CD4-positive, CD25-positive, alpha-beta regulatory T cell (primary cell): ENCODE measurements around the gene XCR1. TPM values are rescaled to one million over a fixed set of nuclear protein-coding genes. Genes with fewer than 3 reads are reported as not detected.
A peak's percentile ranks its signal among the peaks of the same experiment; 100 is the strongest.

Source experiments
- ATAC-seq, 2 donors: fragments of 150-1000 bp; cut with Tn5 transposase; one replicate each; pipeline ENCODE4 v1.10.0; 2021; ENCODE audit warnings: low read depth in 2 of 2, moderate number of reproducible peaks in 2 of 2, moderate library complexity in 1 of 2
- DNase-seq, 3 donors: peaks; one replicate each; pipeline versions ENCODE4 v3.0.0 to v3.0.0-alpha.2; 2012 to 2022; ENCODE audit warnings: mixed read lengths in 1 of 3
- H3K27ac ChIP-seq: one replicate; pipeline ENCODE4 v1.7.0; 2013; ENCODE audit warnings: mild to moderate bottlenecking, low read length; ENCODE audit not compliant: insufficient read depth, poor library complexity, severe bottlenecking
- H3K27me3 ChIP-seq: one replicate; pipeline ENCODE4 v1.7.0; 2013; ENCODE audit warnings: low read length; ENCODE audit not compliant: control insufficient read depth, insufficient read depth
- H3K36me3 ChIP-seq: one replicate; pipeline ENCODE4 v1.7.0; 2013; ENCODE audit warnings: mild to moderate bottlenecking, low read length, moderate library complexity; ENCODE audit not compliant: control insufficient read depth, insufficient read depth
- H3K4me1 ChIP-seq: 2 replicates; pipeline ENCODE4 v1.7.0; 2013; ENCODE audit warnings: mild to moderate bottlenecking, low read length; ENCODE audit not compliant: insufficient read depth, control insufficient read depth, poor library complexity, severe bottlenecking
- H3K4me3 ChIP-seq: one replicate; pipeline ENCODE4 v1.7.0; 2013; ENCODE audit warnings: low read depth, mild to moderate bottlenecking, low read length, moderate library complexity
- H3K9me3 ChIP-seq, 2 experiments: 1 replicate in 1 of 2; 2 replicates in 1 of 2; pipeline ENCODE4 v1.7.0; 2013; ENCODE audit warnings: low read length in 2 of 2, mild to moderate bottlenecking in 1 of 2, moderate library complexity in 1 of 2; ENCODE audit not compliant: control insufficient read depth in 2 of 2
- H3K27ac Mint-ChIP-seq, 3 donors: one replicate each; pipeline ENCODE4 v1.8.0; 2020 to 2022; ENCODE audit warnings: mild to moderate bottlenecking in 3 of 3, mixed read lengths in 3 of 3, moderate library complexity in 2 of 3
- H3K27me3 Mint-ChIP-seq: one replicate; pipeline ENCODE4 v1.8.0; 2022; ENCODE audit warnings: mild to moderate bottlenecking, mixed read lengths
- H3K36me3 Mint-ChIP-seq: one replicate; pipeline ENCODE4 v1.8.0; 2020; ENCODE audit warnings: mixed read lengths
- H3K4me1 Mint-ChIP-seq, 4 donors: one replicate each; pipeline ENCODE4 v1.8.0; 2020 to 2022; ENCODE audit warnings: mixed read lengths in 4 of 4, mild to moderate bottlenecking in 1 of 4
- H3K4me3 Mint-ChIP-seq, 4 donors: one replicate each; pipeline ENCODE4 v1.8.0; 2020 to 2022; ENCODE audit warnings: mild to moderate bottlenecking in 4 of 4, mixed read lengths in 4 of 4, moderate library complexity in 3 of 4
- H3K9me3 Mint-ChIP-seq, 7 donors: one replicate each; pipeline ENCODE4 v1.8.0; 2020 to 2022; ENCODE audit warnings: mixed read lengths in 7 of 7, mild to moderate bottlenecking in 3 of 7, moderate library complexity in 2 of 7
- polyA plus RNA-seq, 4 donors: library from polyadenylated mRNA; unstranded; fragments of 300-500 nt; fragmentation: Illumina TruSeq; gene quantifications; one replicate each; pipeline ENCODE4 v1.2.3, GENCODE V29; 2021
- total RNA-seq: library from RNA; stranded (reverse); gene quantifications from one replicate; pipeline ENCODE4 v1.2.3, GENCODE V29; 2022

XCR1 gene
- total and polyA plus RNA-seq, 5 donors from 2014 or later = not detected

DNA sequence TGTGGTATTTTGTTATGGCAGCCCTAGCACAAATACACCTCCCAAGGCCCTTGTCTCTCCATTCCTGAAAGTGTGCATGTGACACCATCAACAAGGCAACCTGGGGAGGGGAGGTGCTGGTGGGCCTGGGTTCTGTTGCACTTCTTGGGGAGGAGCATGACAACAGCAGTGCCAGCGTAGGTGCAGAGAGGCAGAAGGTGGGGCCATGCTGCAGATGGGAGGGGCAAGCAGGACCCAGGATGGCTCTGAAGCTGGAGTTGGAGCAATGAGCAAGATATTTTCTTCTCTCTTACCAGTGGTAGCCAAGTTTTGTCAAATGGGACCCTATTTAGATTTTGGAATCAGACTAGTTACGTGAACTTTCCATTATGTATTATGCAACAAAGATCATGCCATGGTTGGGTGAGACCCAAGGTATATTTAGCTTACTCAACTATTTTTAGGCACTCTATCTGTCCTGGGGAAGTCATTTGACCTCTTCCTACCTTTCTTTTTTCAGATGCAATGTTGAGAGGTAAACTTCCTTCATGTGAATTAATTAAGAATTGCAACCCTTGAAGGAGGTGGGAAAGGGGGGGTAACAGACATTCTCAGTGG, 35.1 kb downstream of the XCR1 start:
- Mint-ChIP-seq H3K9me3 (no peaks in the 10 kb centered on the region), H3K4me1 (peaks cover 30 to 84% (median 62%) of the 10 kb centered on the region in 4 donors), H3K27ac (peak overlapping the region in 2 of 3 donors; percentile 57 to 73), H3K4me3 (peak overlapping the region in 2 of 4 donors; percentile 83 to 88), H3K27me3 (no peaks in the 10 kb centered on the region), H3K36me3 (peaks cover 11% of the 10 kb centered on the region)
- ATAC-seq (no peak), DNase-seq (no peak)
- Histone ChIP-seq H3K4me1 (peaks cover 79% of the 10 kb centered on the region), H3K27me3 (no peaks in the 10 kb centered on the region), H3K36me3 (no peaks in the 10 kb centered on the region), H3K27ac (peak overlapping the region; percentile 5), H3K9me3 (no peaks in the 10 kb centered on the region), H3K4me3 (peak overlapping the region; percentile 81)

DNA sequence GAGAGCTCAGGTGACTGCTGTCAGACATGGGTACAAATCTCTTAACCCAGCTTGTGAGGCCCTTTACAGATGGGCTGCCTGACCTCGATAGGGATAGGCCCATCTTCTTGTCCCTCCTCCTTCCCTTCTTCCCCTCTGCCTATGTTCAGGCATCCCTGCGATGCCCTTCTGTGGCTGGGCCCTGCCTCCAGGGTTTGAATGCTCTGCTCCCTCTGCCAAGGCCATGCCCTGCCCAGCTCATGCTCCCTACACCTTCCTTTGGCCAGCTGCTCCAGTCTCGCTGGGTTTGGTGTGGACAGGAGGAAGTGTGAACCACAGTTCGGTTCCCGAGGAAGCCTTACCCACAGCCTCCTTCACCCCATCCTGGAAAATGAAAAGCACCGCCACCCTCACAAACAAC, 35.9 kb downstream of the XCR1 start:
- no peaks in the 10 kb centered on the region for H3K36me3 ChIP-seq
- DNase-seq (no peak), ATAC-seq (no peak)
- no peaks in the 10 kb centered on the region for H3K27me3 Mint-ChIP-seq
- H3K4me1 ChIP-seq = peaks cover 87% of the 10 kb centered on the region
- no peaks in the 10 kb centered on the region for H3K9me3 Mint-ChIP-seq
- no peaks in the 10 kb centered on the region for H3K27me3 ChIP-seq
- no peak overlapping the region for H3K4me3 ChIP-seq
- peaks cover 36 to 86% (median 69%) of the 10 kb centered on the region in 4 donors for H3K4me1 Mint-ChIP-seq
- H3K27ac Mint-ChIP-seq = peak overlapping the region; percentile 29 to 82 (median 73)
- H3K4me3 Mint-ChIP-seq = peak overlapping the region in 2 of 4 donors; percentile 46 to 88
- peaks cover 16% of the 10 kb centered on the region for H3K36me3 Mint-ChIP-seq
- H3K27ac ChIP-seq = no peak overlapping the region
- H3K9me3 ChIP-seq = no peaks in the 10 kb centered on the region

DNA sequence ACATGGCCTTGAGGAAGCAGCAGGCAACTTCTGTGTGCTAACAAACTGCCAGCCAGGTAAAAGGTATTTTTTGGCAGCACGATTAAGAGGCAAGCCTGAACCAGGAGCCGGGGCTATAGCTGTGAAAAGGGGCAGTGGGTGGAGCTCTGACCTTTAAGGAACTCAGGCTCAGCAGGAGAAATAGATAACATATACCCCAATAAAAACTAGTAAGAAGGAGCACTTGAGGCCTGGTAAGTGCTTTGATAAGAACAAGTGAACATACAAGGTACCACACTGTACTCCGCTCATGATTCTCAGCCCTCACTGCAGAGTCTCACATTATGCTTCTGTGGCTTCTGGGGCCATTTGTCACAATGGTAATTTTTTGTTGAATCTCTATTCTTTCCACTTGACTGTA, 37.1 kb downstream of the XCR1 start:
- H3K9me3 ChIP-seq = no peaks in the 10 kb centered on the region

DNA sequence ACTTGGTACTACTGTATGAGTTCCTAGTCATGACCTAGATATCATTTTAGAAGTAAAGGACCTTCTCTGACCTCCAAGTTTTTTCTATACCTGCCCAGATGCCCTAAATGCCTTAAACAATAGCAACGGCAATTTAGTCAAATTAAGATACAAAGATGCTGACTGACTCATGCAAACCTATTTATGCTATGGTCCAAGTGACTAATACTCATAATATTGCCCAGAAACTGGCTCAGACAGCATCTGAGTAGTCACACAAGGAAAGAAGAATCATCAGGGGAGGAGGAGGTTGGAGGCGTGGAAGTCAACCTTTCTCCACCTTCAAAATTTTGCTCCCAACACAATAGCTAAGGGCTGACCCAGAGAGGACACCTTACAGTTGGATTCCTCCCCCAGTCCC, 38.5 kb downstream of the XCR1 start:
- Mint-ChIP-seq H3K9me3 (no peaks in the 10 kb centered on the region), H3K27me3 (no peaks in the 10 kb centered on the region), H3K4me1 (peaks cover 40 to 92% (median 72%) of the 10 kb centered on the region in 4 donors), H3K27ac (peak overlapping the region; percentile 4 to 62 (median 5)), H3K4me3 (peak overlapping the region in 3 of 4 donors; percentile 11 to 72 (median 69)), H3K36me3 (peaks cover 25% of the 10 kb centered on the region)
- Histone ChIP-seq H3K4me3 (peak overlapping the region; percentile 37), H3K27ac (no peak overlapping the region), H3K36me3 (peaks cover 19% of the 10 kb centered on the region), H3K9me3 (no peaks in the 10 kb centered on the region), H3K4me1 (peaks cover 78% of the 10 kb centered on the region), H3K27me3 (no peaks in the 10 kb centered on the region)
- ATAC-seq (no peak), DNase-seq (no peak)

More for the DNA sequence above, 37.1 kb downstream of the XCR1 start:
- H3K9me3 Mint-ChIP-seq = no peaks in the 10 kb centered on the region
- Histone ChIP-seq H3K4me1 (peaks cover 88% of the 10 kb centered on the region), H3K36me3 (peaks cover 6% of the 10 kb centered on the region), H3K27me3 (no peaks in the 10 kb centered on the region), H3K27ac (no peak overlapping the region), H3K4me3 (no peak overlapping the region)
- no peaks in the 10 kb centered on the region for H3K27me3 Mint-ChIP-seq
- H3K36me3 Mint-ChIP-seq = peaks cover 17% of the 10 kb centered on the region
- ATAC-seq (no peak), DNase-seq (no peak)
- peaks cover 37 to 90% (median 70%) of the 10 kb centered on the region in 4 donors for H3K4me1 Mint-ChIP-seq
- peak overlapping the region in 2 of 4 donors; percentile 39 to 72 for H3K4me3 Mint-ChIP-seq
- H3K27ac Mint-ChIP-seq = peak overlapping the region in 2 of 3 donors; percentile 50 to 74

DNA sequence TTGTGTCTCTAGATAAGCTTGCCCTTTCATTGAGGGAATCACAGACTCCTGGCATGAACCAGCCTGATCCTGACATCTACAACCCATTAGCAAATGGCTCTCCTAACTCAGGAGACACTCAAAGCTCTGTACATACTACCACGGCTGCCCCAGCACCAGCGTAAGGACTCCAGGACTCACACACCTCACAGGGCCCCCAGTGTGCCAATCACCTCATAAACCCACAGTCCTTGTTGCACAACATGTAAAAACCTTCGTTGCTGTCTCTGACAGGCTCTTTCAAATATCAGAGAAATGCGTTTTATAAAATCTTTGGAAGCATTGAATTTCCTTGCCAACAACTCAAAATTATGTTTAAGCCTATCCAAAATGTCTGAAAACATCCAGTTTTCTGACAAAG, 38.9 kb downstream of the XCR1 start:
- H3K4me1 ChIP-seq = peaks cover 74% of the 10 kb centered on the region

DNA sequence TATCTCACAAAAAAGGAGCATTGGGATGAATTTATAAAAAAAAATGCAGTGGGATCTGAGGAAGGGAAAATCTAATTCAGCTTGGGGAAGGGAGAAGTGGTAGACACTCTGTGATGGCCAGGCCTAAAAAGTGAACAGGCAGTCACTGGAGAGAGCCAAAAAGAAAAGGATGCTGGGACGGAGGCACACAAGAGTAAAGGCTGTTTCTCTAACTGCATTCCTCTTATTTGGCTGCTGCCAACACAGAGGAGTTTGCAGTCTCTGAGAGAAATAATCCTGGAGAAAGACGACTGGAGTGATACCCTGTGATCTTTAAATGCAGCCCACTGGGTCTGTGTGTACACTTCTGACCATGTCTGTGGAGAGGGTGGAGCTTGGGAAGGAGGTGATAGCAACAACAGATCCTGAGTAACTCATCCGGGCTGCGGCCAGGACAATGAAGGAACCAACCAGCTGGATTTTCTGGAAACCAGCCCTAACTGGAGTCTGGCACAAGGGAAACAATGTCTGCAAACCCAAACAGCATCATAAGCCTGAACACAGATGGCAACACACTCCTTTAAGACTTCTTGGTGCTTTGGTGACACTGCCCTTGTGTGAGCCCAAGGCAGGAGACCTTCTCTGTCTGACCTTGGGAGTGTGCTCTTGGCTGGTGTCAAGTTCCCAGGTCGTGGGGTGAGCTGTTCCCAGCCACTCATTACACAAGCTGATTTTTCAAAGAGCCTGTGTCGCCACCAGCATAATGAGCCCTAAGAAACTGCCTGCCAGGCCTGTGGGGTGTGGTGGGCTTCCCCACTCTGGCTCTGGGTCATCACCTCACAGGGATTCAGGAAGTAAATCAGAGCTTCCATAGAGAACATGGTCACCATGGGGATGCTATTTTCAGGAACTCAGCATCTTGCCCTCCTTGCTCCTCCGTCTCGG, 39.7 kb downstream of the XCR1 start:
- Histone ChIP-seq H3K36me3 (peaks cover 31% of the 10 kb centered on the region), H3K9me3 (no peaks in the 10 kb centered on the region), H3K27me3 (no peaks in the 10 kb centered on the region), H3K4me3 (no peak overlapping the region), H3K27ac (no peak overlapping the region), H3K4me1 (peaks cover 66% of the 10 kb centered on the region)
- no peaks in the 10 kb centered on the region for H3K27me3 Mint-ChIP-seq
- H3K36me3 Mint-ChIP-seq = peaks cover 37% of the 10 kb centered on the region
- no peaks in the 10 kb centered on the region for H3K9me3 Mint-ChIP-seq
- ATAC-seq (no peak), DNase-seq (no peak)
- H3K27ac Mint-ChIP-seq = peak overlapping the region; percentile 62 to 78 (median 76)
- H3K4me3 Mint-ChIP-seq = peak overlapping the region in 2 of 4 donors; percentile 1 to 72
- peaks cover 31 to 87% (median 66%) of the 10 kb centered on the region in 4 donors for H3K4me1 Mint-ChIP-seq

More for the DNA sequence above, 38.9 kb downstream of the XCR1 start:
- Mint-ChIP-seq H3K27me3 (no peaks in the 10 kb centered on the region), H3K4me1 (peaks cover 36 to 91% (median 70%) of the 10 kb centered on the region in 4 donors), H3K9me3 (no peaks in the 10 kb centered on the region), H3K36me3 (peaks cover 30% of the 10 kb centered on the region), H3K4me3 (peak overlapping the region in 1 of 4 donors; percentile 72), H3K27ac (peak overlapping the region; percentile 52 to 78 (median 62))
- no peak overlapping the region for H3K27ac ChIP-seq
- H3K36me3 ChIP-seq = peaks cover 24% of the 10 kb centered on the region
- ATAC-seq (no peak), DNase-seq (no peak)
- peak overlapping the region; percentile 37 for H3K4me3 ChIP-seq
- H3K9me3 ChIP-seq = no peaks in the 10 kb centered on the region
- H3K27me3 ChIP-seq = no peaks in the 10 kb centered on the region

DNA sequence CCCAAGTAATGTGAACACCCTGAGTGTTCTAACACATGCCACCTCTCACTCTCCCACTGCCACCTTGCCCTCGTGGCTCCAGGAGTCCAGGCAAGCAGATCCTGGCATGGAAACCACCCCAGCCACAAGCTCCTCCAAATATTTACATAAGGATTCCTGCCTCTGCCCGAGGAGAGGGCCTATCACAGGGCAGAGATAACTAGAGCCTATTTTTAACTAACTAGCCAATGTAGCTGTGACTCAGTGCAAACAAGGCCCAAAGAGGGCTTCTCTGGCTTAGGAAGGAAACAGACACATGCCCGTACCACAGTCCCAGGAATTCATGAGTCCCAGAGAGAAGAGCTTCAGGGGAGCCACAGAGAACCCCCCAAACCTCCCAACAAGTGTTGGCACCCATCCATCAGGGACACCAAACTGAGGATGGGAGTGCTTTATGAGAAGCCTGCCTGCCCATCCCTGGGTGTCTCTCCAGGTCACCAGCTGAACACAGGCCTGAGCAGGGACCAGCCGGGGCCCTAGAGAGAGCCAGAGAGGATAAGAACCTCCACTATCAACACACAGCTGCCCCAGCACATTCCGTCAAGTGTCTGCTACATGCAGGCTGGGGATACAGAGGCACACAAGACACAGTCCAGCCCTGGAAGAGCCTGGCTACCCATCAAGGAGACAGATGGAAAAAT, 40.8 kb downstream of the XCR1 start:
- H3K4me3 Mint-ChIP-seq = peak overlapping the region in 2 of 4 donors; percentile 26 to 63
- no peak for DNase-seq
- ATAC-seq = no peak
- peaks cover 31 to 80% (median 57%) of the 10 kb centered on the region in 4 donors for H3K4me1 Mint-ChIP-seq
- H3K4me1 ChIP-seq = peaks cover 57% of the 10 kb centered on the region
- H3K27ac ChIP-seq = no peak overlapping the region
- H3K4me3 ChIP-seq = no peak overlapping the region
- H3K27me3 Mint-ChIP-seq = no peaks in the 10 kb centered on the region
- no peaks in the 10 kb centered on the region for H3K9me3 ChIP-seq
- peaks cover 41% of the 10 kb centered on the region for H3K36me3 Mint-ChIP-seq
- peaks cover 39% of the 10 kb centered on the region for H3K36me3 ChIP-seq
- H3K27ac Mint-ChIP-seq = peak overlapping the region; percentile 62 to 76 (median 72)
- no peaks in the 10 kb centered on the region for H3K9me3 Mint-ChIP-seq
- H3K27me3 ChIP-seq = no peaks in the 10 kb centered on the region
